Mononuclear cell (primary cell): Measurements from ENCODE around the gene PTRHD1. TPM values are rescaled to one million over a fixed set of nuclear protein-coding genes. Genes with fewer than 3 reads are reported as not detected.
"Not testable (repeated sequence)": the region's sequence is repeated elsewhere in the genome, so short reads cannot be mapped to it uniquely, and the experiment has no call there.

Source experiments
- H3K27me3 ChIP-seq: 2 replicates; pipeline ENCODE4 v1.6.0; 2011; ENCODE audit warnings: low read length, control low read depth; ENCODE audit not compliant: insufficient read depth
- H3K4me1 ChIP-seq: 2 replicates; pipeline ENCODE4 v1.5.1; 2011; ENCODE audit warnings: mild to moderate bottlenecking, low read length, control low read depth; ENCODE audit not compliant: insufficient read depth
- H3K4me3 ChIP-seq: 2 replicates; pipeline ENCODE4 v1.5.1; 2011; ENCODE audit warnings: mild to moderate bottlenecking, low read length, moderate library complexity
- H3K9me3 ChIP-seq: 2 replicates; pipeline ENCODE4 v1.5.1; 2011; ENCODE audit warnings: low read depth, mild to moderate bottlenecking, control low read depth, low read length
- total RNA-seq: library from RNA; depleted of rRNA; stranded (reverse); fragments of >200 nt; gene quantifications from one replicate; pipeline ENCODE4 v1.2.3, GENCODE V29; 2012

The PTRHD1 gene
- total RNA-seq, 1 donor = 25.3 TPM

DNA sequence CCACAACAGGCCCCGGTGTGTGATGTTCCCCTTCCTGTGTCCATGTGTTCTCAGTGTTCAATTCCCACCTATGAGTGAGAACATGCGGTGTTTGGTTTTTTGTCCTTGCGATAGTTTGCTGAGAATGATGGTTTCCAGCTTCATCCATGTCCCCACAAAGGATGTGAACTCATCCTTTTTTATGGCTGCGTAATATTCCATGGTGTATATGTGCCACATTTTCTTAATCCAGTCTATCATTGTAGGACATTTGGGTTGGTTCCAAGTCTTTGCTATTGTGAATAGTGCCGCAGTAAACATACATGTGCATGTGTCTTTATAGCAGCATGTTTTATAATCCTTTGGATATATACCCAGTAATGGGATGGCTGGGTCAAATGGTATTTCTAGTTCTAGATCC, 7.3 kb upstream of the PTRHD1 start:
- not testable (repeated sequence) for H3K4me3 ChIP-seq, H3K9me3 ChIP-seq, H3K27me3 ChIP-seq, H3K4me1 ChIP-seq

DNA sequence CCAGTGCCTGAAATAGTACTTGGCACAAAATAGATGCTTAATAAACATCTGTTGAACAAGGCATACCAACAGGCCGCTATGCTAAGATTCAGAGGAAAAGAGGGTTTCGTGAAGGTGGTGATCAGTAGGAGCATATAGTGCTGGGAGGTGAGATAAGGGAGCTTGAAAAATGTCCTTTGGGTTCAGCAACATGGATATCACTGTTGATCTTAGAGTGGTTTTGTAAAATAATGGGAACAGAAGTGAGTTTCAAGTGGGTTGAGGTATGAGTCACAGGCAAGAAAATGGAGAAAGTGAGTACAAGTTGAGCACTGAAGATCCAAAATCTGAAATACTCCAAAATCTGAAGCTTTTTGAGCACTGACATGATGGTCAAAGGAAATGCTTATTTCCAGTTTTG, 4.5 kb upstream of the PTRHD1 start:
- Histone ChIP-seq H3K4me3 (no peak overlapping the region), H3K4me1 (peaks cover 9% of the 10 kb centered on the region), H3K9me3 (no peaks in the 10 kb centered on the region), H3K27me3 (no peaks in the 10 kb centered on the region)

DNA sequence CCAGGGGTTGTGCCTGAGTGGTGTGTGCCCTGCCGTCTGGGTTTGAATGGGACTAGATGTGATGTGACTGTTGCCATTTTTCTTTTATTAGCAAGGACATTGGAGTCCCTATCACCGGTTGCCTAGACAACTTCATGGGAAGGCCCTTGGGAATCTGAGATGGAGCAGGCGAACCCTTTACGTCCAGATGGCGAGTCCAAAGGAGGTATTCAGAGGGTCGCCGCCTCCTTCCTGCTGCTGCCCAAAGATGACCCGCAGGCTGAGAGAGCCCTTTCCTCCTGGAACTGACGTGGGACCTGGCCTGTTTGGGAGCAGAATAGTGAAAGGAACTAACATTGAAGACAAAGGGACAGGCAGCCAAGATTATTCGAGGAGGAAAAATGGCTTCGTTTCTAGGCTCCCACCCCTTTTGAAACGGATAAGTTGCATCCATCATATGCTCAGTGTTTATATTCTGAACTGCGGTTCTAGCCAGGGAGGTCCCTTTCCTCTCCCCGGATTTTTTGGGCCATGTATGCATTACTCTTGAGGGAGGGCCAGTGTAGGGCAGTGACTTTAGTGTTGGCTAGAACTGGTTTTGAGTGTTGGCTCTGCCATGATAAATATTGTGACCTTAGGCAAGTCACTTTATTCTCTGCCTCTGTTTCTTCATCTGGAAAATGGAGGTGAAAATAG, 707 bp upstream of the PTRHD1 start:
- H3K9me3 ChIP-seq = no peaks in the 10 kb centered on the region
- H3K4me3 ChIP-seq = peak overlapping the region; percentile 94
- peaks cover 17% of the 10 kb centered on the region for H3K4me1 ChIP-seq
- H3K27me3 ChIP-seq = no peaks in the 10 kb centered on the region

DNA sequence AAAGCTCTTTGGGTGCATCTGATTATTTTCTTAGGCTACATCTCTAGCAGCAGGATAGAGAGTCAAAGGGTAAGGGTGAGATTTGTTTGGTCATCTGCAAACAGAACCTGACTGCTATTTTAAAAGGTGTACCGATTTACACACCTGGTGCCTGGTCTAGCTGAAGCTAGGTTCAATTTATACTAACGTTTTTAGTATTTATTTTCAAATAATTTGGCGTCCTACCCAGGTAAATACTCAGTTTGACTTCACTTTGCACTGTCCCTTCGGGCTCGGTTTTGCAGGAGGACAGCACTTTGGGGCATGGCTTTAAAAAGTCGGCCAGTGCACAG, 683 bp downstream of the PTRHD1 start:
- peaks cover 17% of the 10 kb centered on the region for H3K4me1 ChIP-seq
- H3K27me3 ChIP-seq = no peaks in the 10 kb centered on the region
- no peaks in the 10 kb centered on the region for H3K9me3 ChIP-seq
- peak overlapping the region; percentile 94 for H3K4me3 ChIP-seq

DNA sequence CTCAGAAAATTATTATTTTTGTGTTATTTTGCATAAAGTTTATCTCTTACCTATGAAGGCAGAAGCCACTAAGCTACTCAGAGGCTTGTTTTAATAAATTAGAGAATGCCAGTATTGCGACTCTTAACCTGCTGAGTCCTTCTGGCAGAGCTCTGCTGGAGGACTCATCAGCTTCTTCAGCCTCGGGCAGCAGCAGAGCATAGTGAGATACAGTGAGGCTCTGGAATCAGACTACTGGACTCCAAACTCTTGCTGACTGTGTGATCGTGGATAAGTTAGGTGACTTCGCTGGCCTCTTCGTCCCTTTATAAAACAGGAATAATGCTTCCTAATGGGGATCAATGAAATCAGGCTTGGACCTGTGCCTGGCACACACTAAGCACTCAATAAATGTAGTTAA, 1.7 kb downstream of the PTRHD1 start:
- Histone ChIP-seq H3K27me3 (no peaks in the 10 kb centered on the region), H3K4me1 (peaks cover 17% of the 10 kb centered on the region), H3K4me3 (no peak overlapping the region), H3K9me3 (no peaks in the 10 kb centered on the region)

DNA sequence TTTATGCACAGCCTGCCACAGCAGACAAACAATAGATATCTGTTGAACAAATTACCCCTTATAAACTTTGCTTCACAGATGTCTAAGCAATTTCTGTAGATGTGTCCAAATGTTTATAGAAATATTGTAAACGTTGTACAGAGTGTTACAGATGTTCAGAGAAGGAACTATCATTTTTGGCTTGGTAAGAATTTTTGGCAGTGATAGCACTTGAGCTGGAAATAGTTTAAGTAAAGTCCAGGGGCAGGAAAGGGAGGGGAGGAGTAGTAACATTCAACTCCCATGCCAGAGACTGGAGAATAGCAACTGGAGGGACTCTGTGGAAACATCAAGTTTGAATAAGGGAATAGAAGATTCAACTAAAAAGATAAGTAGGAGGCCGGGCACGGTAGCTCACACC, 4.4 kb downstream of the PTRHD1 start:
- H3K27me3 ChIP-seq = peaks cover 2% of the 10 kb centered on the region
- no peaks in the 10 kb centered on the region for H3K9me3 ChIP-seq
- H3K4me3 ChIP-seq = no peak overlapping the region
- peaks cover 28% of the 10 kb centered on the region for H3K4me1 ChIP-seq

GRCh38 chr2:24787532-24787931, 5.7 kb downstream of the PTRHD1 start:
- H3K4me1 ChIP-seq = peaks cover 23% of the 10 kb centered on the region
- no peak overlapping the region for H3K4me3 ChIP-seq
- H3K9me3 ChIP-seq = no peaks in the 10 kb centered on the region
- peaks cover 4% of the 10 kb centered on the region for H3K27me3 ChIP-seq

DNA sequence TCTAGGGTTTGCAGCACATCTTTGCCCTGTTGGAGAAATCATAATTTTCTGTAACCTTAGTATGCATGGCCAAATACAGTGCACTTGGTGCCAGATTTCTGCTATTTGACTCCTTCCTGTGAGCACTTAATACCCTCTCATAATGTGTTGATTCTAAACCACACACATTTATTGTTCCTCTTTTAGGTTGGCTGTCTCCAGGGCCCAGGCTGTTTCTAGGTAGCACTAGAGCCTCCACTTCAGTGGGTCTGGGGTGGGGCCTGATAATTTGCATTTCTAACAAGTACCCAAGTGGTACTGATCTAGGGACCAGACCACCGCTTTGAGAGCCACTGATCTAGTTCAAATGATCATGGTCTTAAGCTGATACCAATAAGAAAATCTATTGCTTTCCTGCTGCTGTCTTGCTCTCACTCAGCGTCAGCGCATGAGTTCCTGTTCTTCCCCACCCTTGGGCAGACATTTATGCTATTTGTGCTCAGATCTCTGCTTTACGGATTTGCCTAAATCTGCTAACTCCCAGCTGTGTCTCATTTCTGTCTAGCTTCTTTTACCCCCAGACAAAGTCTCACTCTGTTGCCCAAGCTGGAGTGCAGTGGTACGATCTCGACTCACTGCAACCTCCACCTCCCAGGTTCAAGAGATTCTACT, 7.4 kb downstream of the PTRHD1 start:
- Histone ChIP-seq H3K4me1 (peaks cover 15% of the 10 kb centered on the region), H3K27me3 (peaks cover 6% of the 10 kb centered on the region), H3K9me3 (no peaks in the 10 kb centered on the region), H3K4me3 (no peak overlapping the region)

GRCh38 chr2:24783641-24784040, 9.6 kb downstream of the PTRHD1 start:
- Histone ChIP-seq H3K9me3 (no peaks in the 10 kb centered on the region), H3K4me1 (peaks cover 22% of the 10 kb centered on the region), H3K4me3 (no peak overlapping the region), H3K27me3 (peaks cover 10% of the 10 kb centered on the region)

DNA sequence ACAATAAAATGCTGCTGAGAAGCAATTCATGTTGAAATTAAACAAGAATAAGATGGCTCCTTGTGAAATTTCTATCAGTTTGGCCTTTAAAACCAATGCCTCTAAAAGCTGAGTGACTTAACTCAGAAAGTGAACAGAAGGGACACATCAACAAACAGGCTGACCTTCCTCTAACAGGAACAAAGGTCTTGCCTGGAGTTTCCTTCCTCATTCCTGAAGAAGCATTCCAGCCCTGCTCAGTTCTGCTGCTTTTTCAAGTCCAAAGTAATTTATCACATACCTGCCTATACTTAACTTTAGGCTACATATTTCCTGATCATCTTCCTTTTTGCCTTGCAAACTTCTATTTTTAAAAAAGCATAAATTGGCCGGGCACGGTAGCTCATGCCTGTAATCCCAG, 14.1 kb downstream of the PTRHD1 start:
- H3K4me1 ChIP-seq = peaks cover 8% of the 10 kb centered on the region
- peaks cover 10% of the 10 kb centered on the region for H3K27me3 ChIP-seq

GRCh38 chr2:24774373-24774772, 18.8 kb downstream of the PTRHD1 start:
- Histone ChIP-seq H3K27me3 (no peaks in the 10 kb centered on the region), H3K4me1 (peaks cover 8% of the 10 kb centered on the region), H3K4me3 (no peak overlapping the region), H3K9me3 (no peaks in the 10 kb centered on the region)

More for the DNA sequence above, 14.1 kb downstream of the PTRHD1 start:
- Histone ChIP-seq H3K4me3 (no peak overlapping the region), H3K9me3 (no peaks in the 10 kb centered on the region)

- Histone ChIP-seq H3K27me3 (no peaks in the 10 kb centered on the region), H3K9me3 (no peaks in the 10 kb centered on the region), H3K4me1 (no peaks in the 10 kb centered on the region), H3K4me3 (no peak overlapping the region)
Observed at GRCh38 chr2:24771764-24772586, 21.2 kb downstream of the PTRHD1 start.

- no peaks in the 10 kb centered on the region for H3K9me3 ChIP-seq
- H3K27me3 ChIP-seq = no peaks in the 10 kb centered on the region
- no peak overlapping the region for H3K4me3 ChIP-seq
- no peaks in the 10 kb centered on the region for H3K4me1 ChIP-seq
Observed at GRCh38 chr2:24771061-24771460, 22.1 kb downstream of the PTRHD1 start.

DNA sequence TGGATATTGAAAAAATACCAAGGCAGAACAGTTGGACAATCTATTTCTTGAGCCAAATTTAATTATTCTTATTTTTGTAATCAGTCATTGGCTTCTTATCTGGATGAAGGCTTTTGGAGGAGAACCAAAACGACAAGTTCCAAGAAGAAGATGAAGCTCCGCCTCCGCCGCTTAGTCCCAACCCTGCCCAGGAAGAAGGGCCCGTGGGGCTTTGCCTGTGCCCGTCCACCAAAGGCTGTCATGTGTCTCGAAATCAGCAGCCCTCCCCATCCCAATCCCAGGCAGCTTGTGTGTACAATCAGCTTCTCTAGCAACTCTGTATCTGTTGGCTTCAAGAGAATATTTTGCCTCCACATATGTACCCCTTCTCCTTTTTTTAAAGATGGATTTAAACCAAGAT, 24.6 kb downstream of the PTRHD1 start:
- Histone ChIP-seq H3K27me3 (no peaks in the 10 kb centered on the region), H3K4me1 (no peaks in the 10 kb centered on the region), H3K4me3 (no peak overlapping the region), H3K9me3 (no peaks in the 10 kb centered on the region)

- Histone ChIP-seq H3K4me3 (no peak overlapping the region), H3K4me1 (no peaks in the 10 kb centered on the region), H3K27me3 (no peaks in the 10 kb centered on the region), H3K9me3 (no peaks in the 10 kb centered on the region)
Observed at GRCh38 chr2:24768013-24768412, 25.2 kb downstream of the PTRHD1 start.
